Upper lobe of left lung (tissue), 4 donors: ENCODE data around the gene SAMD4B.

ENCODE experiments used
- CTCF ChIP-seq, 6 experiments: fragments of 450-650 bp in 4 of 6; fragments of 200-600 bp in 2 of 6; sonication (generic) in 2 of 6; IDR thresholded peaks; one replicate each; pipeline ENCODE4 v1.5.1; 2016 to 2019; ENCODE audit warnings: antibody characterized with exemption in 6 of 6
- EP300 ChIP-seq, 4 donors: sonication (generic); formaldehyde crosslinking; IDR thresholded peaks; one replicate each; pipeline ENCODE4 v1.5.1; 2017; ENCODE audit warnings: antibody characterized with exemption in 4 of 4, control low read depth in 2 of 4
- POLR2A ChIP-seq, 4 donors: fragments of 450-650 bp; IDR thresholded peaks; one replicate each; pipeline ENCODE4 v1.5.1; 2016 to 2017; ENCODE audit warnings: antibody characterized with exemption in 4 of 4, mild to moderate bottlenecking in 2 of 4

DNA sequence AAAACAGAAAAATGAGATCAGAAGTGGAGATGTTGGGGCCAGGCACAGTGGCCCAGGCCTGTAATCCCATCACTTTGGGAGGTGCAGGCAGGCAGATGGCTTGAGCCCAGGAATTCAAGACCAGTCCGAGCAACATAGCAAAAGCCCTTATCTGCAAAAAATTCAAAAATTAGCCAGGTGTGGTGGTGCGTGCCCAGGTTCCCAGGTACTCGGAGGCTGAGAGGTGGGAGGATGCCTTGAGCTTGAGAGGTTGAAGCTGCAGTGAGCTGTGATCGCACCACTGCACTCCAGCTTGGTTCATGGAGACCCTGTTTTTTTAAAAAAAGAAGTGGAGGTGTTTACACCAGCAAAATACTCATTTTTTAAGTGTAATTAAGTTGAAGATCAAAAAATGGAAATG, 57.8 kb downstream of the SAMD4B start:
- TF ChIP-seq EP300 (IDR thresholded peaks at IDR 0.05) (no peak), CTCF (IDR thresholded peaks at IDR 0.05) (no peak), POLR2A (IDR thresholded peaks at IDR 0.05) (no peak)
